ENCODE data around the gene SLC2A1. TPM values are rescaled to one million over a fixed set of nuclear protein-coding genes. Genes with fewer than 3 reads are reported as not detected.

The SLC2A1 gene
- total RNA-seq, 1 donor from 2014 or later: 236 TPM

DNA sequence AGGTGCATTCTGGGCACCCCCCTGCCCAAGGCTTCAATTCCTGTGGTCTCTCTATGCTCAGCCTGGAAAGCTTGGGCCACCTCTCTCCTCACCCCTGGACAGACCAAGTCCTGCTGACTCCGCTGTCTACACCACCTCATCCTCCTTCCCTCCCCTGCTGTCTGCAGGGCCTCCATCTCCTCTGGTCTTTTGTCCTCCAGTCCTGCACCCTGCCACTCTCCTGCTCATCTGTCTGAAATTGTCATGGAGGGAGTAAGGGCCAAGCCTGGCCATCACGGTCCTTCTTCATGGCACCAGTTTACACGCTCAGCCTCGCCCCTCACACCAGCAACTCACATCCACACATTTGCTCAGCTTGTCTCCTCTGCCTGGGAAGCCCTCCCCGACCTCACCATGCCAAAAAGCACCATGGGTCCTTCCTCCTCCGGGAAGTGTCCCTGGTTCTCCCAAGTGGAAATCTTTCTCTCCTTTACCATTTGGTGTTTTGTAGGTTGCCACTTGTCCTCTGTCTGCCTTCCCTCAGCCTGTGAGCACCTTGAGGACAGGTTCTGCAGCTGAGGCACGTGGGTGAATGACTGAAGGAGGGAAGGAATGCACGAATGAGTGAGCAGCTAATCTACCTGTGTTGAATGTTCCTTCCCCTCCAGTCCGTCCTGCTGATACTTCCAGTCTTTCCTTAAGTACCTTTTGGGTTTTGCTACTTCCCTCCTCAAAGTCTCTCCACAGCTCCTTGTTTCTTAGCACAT, 2.1 kb upstream of the SLC2A1 start:
- H3K4me1 Mint-ChIP-seq (ENCODE audit: unreplicated experiment): peaks cover 62% of the 10 kb centered on the region
- no peaks in the 10 kb centered on the region for H3K9me3 Mint-ChIP-seq (ENCODE audit: unreplicated experiment)
- H3K36me3 Mint-ChIP-seq (ENCODE audit: unreplicated experiment): peaks cover 8% of the 10 kb centered on the region
- peak overlapping the region; percentile 91 for H3K27ac Mint-ChIP-seq (ENCODE audit: unreplicated experiment)
- H3K4me3 Mint-ChIP-seq (ENCODE audit: unreplicated experiment): peak overlapping the region; percentile 20
- TF ChIP-seq, protein P1, sequence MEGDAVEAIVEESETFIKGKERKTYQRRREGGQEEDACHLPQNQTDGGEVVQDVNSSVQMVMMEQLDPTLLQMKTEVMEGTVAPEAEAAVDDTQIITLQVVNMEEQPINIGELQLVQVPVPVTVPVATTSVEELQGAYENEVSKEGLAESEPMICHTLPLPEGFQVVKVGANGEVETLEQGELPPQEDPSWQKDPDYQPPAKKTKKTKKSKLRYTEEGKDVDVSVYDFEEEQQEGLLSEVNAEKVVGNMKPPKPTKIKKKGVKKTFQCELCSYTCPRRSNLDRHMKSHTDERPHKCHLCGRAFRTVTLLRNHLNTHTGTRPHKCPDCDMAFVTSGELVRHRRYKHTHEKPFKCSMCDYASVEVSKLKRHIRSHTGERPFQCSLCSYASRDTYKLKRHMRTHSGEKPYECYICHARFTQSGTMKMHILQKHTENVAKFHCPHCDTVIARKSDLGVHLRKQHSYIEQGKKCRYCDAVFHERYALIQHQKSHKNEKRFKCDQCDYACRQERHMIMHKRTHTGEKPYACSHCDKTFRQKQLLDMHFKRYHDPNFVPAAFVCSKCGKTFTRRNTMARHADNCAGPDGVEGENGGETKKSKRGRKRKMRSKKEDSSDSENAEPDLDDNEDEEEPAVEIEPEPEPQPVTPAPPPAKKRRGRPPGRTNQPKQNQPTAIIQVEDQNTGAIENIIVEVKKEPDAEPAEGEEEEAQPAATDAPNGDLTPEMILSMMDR (IDR thresholded peaks at IDR 0.05): no peak
- no peak for DNase-seq (ENCODE audit: extremely low spot score, unreplicated experiment)
- no peaks in the 10 kb centered on the region for H3K27me3 Mint-ChIP-seq (ENCODE audit: unreplicated experiment)

DNA sequence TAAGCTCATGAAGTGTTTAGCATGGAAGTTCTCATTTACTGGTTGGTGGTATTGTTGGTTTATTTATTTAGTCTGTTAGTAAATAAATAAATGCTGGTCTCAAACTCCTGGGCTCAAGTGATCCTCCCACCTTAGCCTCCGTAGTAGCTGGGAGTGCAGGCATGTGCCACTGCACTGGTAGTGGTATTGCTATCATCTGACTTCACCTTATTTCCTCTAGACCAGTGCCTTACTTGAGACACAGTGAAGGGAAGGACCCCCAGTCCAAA, 1.4 kb upstream of the SLC2A1 start:
- TF ChIP-seq, protein P1 (IDR thresholded peaks at IDR 0.05): no peak
- no peak for DNase-seq (ENCODE audit: extremely low spot score, unreplicated experiment)
- H3K4me1 Mint-ChIP-seq (ENCODE audit: unreplicated experiment): peaks cover 64% of the 10 kb centered on the region
- H3K36me3 Mint-ChIP-seq (ENCODE audit: unreplicated experiment): peaks cover 8% of the 10 kb centered on the region
- H3K4me3 Mint-ChIP-seq (ENCODE audit: unreplicated experiment): no peak overlapping the region
- H3K27me3 Mint-ChIP-seq (ENCODE audit: unreplicated experiment): no peaks in the 10 kb centered on the region
- H3K9me3 Mint-ChIP-seq (ENCODE audit: unreplicated experiment): no peaks in the 10 kb centered on the region
- H3K27ac Mint-ChIP-seq (ENCODE audit: unreplicated experiment): peak overlapping the region; percentile 66

DNA sequence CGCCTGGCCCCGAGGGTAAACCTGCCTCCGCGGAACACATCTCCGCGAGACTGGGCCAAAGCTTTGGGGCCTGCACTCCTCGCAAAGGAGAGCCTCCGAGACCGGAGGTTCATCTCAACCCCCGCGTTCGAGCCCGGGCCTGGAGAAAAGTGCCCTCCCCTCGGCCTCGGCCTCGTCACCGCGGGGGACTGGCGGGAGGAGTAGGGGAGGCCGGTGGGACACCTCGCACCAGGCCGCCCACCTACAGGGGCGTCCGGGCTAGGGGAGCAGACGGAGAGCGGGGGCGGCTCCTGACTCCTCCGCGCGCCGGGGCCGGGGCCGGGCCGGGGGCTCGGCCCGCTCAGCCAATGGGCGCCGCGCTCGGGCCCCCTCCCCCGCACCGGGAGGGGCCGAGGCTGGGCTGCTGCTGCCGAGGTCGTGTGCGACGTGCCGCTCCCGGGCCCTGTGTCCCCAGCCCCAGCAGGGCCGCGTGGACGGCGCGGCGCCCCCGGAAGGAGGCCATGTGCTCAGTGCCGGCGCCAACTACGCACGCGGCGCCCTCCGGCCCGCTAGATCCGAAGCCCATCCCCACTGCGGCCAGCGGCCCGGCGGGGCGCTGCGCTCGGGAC, 684 bp downstream of the SLC2A1 start:
- H3K4me1 Mint-ChIP-seq (ENCODE audit: unreplicated experiment): peaks cover 77% of the 10 kb centered on the region
- TF ChIP-seq, protein P1 (IDR thresholded peaks at IDR 0.05): no peak
- peak overlapping the region; percentile 92 for H3K27ac Mint-ChIP-seq (ENCODE audit: unreplicated experiment)
- H3K36me3 Mint-ChIP-seq (ENCODE audit: unreplicated experiment): peaks cover 14% of the 10 kb centered on the region
- no peaks in the 10 kb centered on the region for H3K27me3 Mint-ChIP-seq (ENCODE audit: unreplicated experiment)
- DNase-seq (ENCODE audit: extremely low spot score, unreplicated experiment): peak; percentile 87
- peak overlapping the region; percentile 91 for H3K4me3 Mint-ChIP-seq (ENCODE audit: unreplicated experiment)
- H3K9me3 Mint-ChIP-seq (ENCODE audit: unreplicated experiment): no peaks in the 10 kb centered on the region

- TF ChIP-seq, protein P1 (IDR thresholded peaks at IDR 0.05): no peak
- no peak for DNase-seq (ENCODE audit: extremely low spot score, unreplicated experiment)
- Mint-ChIP-seq H3K27me3 (ENCODE audit: unreplicated experiment) (no peaks in the 10 kb centered on the region), H3K4me1 (ENCODE audit: unreplicated experiment) (peaks cover 77% of the 10 kb centered on the region), H3K27ac (ENCODE audit: unreplicated experiment) (peak overlapping the region; percentile 92), H3K36me3 (ENCODE audit: unreplicated experiment) (peaks cover 14% of the 10 kb centered on the region), H3K9me3 (ENCODE audit: unreplicated experiment) (no peaks in the 10 kb centered on the region), H3K4me3 (ENCODE audit: unreplicated experiment) (peak overlapping the region; percentile 91)
These were observed 1.3 kb downstream of the SLC2A1 start for GRCh38 chr1:42957229-42957879.

GRCh38 chr1:42956739-42957138, 1.9 kb downstream of the SLC2A1 start:
- TF ChIP-seq, protein P1 (IDR thresholded peaks at IDR 0.05): no peak
- Mint-ChIP-seq H3K9me3 (ENCODE audit: unreplicated experiment) (no peaks in the 10 kb centered on the region), H3K36me3 (ENCODE audit: unreplicated experiment) (peaks cover 14% of the 10 kb centered on the region), H3K27ac (ENCODE audit: unreplicated experiment) (peak overlapping the region; percentile 92), H3K4me3 (ENCODE audit: unreplicated experiment) (peak overlapping the region; percentile 91), H3K4me1 (ENCODE audit: unreplicated experiment) (peaks cover 77% of the 10 kb centered on the region), H3K27me3 (ENCODE audit: unreplicated experiment) (no peaks in the 10 kb centered on the region)
- DNase-seq (ENCODE audit: extremely low spot score, unreplicated experiment): no peak
